SU-DHL-6 (cell line): ENCODE measurements around the gene C8A.

Source experiments
- H2AFZ ChIP-seq: fragments of 200-600 bp; sonication (generic); 2 replicates; pipeline ENCODE4 v1.6.1; 2014; ENCODE audit warnings: low read depth, mild to moderate bottlenecking, moderate library complexity, mixed read lengths, antibody characterized with exemption, low read length; ENCODE audit not compliant: severe bottlenecking
- H3F3A ChIP-seq: fragments of 200-600 bp; shearing (Covaris generic); 2 replicates; pipeline ENCODE4 v1.6.0; 2016; ENCODE audit warnings: antibody characterized with exemption, mild to moderate bottlenecking; ENCODE audit not compliant: insufficient read depth
- H3K27ac ChIP-seq: fragments of 200-600 bp; sonication (generic); 2 replicates; pipeline ENCODE4 v1.5.1; 2016; ENCODE audit warnings: low read depth, mild to moderate bottlenecking, low read length, moderate library complexity, mixed read lengths
- H3K27me3 ChIP-seq: fragments of 200-600 bp; sonication (generic), shearing (Covaris generic); 2 replicates; pipeline ENCODE4 v1.6.0; 2014; ENCODE audit warnings: mild to moderate bottlenecking, low read length
- H3K36me3 ChIP-seq: fragments of 200-600 bp; sonication (generic); 2 replicates; pipeline ENCODE4 v1.6.1; 2014; ENCODE audit warnings: mild to moderate bottlenecking, low read length, mixed read lengths
- H3K4me2 ChIP-seq: fragments of 300-600, 200-600 bp; shearing (Covaris generic), sonication (generic); 2 replicates; pipeline ENCODE4 v1.6.0; 2014; ENCODE audit warnings: low read length, low read depth, mild to moderate bottlenecking; ENCODE audit not compliant: poor library complexity, severe bottlenecking
- H3K4me3 ChIP-seq: fragments of 200-600 bp; sonication (generic); 2 replicates; pipeline ENCODE4 v1.5.1; 2014; ENCODE audit warnings: antibody characterized with exemption, low read length, mild to moderate bottlenecking, mixed read lengths; ENCODE audit not compliant: insufficient read depth, poor library complexity, severe bottlenecking
- H3K79me2 ChIP-seq: fragments of 200-600 bp; sonication (generic); 2 replicates; pipeline ENCODE4 v1.6.1; 2014; ENCODE audit warnings: mild to moderate bottlenecking, low read length, moderate library complexity; ENCODE audit not compliant: insufficient read depth
- H3K9ac ChIP-seq: fragments of 200-600 bp; sonication (generic); 2 replicates; pipeline ENCODE4 v1.7.0; 2014; ENCODE audit warnings: mild to moderate bottlenecking, low read length
- H3K9me2 ChIP-seq: fragments of 200-600 bp; sonication (generic); replicated peaks from 2 replicates; pipeline ENCODE4 v1.6.1; 2014; ENCODE audit warnings: low read length; ENCODE audit not compliant: insufficient read depth
- H3K9me3 ChIP-seq: fragments of 200-600 bp; sonication (generic); 2 replicates; pipeline ENCODE4 v1.6.1; 2014; ENCODE audit warnings: low read length, mixed read lengths; ENCODE audit not compliant: insufficient read depth
- H4K20me1 ChIP-seq: fragments of 200-600 bp; sonication (generic); 2 replicates; pipeline ENCODE4 v1.6.1; 2014; ENCODE audit warnings: low read depth, mild to moderate bottlenecking, antibody characterized with exemption, low read length, moderate library complexity, mixed read lengths
- EZH2phosphoT487 ChIP-seq: fragments of 200-600 bp; sonication (generic), shearing (Covaris generic); conservative IDR thresholded peaks from 2 replicates; pipeline ENCODE4 v1.6.1; 2018; ENCODE audit warnings: mild to moderate bottlenecking, antibody characterized with exemption, low read length, moderate library complexity, mixed read lengths
- TF ChIP-seq, protein P1 (sequence below): fragments of 200-600 bp; sonication (generic); IDR thresholded peaks from one replicate; pipeline ENCODE4 v1.5.1; 2017; ENCODE audit warnings: antibody characterized with exemption, mild to moderate bottlenecking, low read length, moderate library complexity; ENCODE audit not compliant: insufficient read depth, poor library complexity, severe bottlenecking

The C8A gene

GRCh38 chr1:56844545-56845136 is 10.0 kb upstream of the C8A start:
- Histone ChIP-seq H3K27me3 (no peaks in the 10 kb centered on the region), H3K9me2 (no peaks in the 10 kb centered on the region), H3K36me3 (no peaks in the 10 kb centered on the region), H3K9ac (no peak overlapping the region), H4K20me1 (no peaks in the 10 kb centered on the region), H3K9me3 (no peaks in the 10 kb centered on the region), H3F3A (no peaks in the 10 kb centered on the region), H3K79me2 (no peaks in the 10 kb centered on the region), H3K4me2 (no peak overlapping the region), H2AFZ (no peak overlapping the region), H3K4me3 (no peak overlapping the region), H3K27ac (no peak overlapping the region)
- no peak for TF ChIP-seq EZH2phosphoT487
- TF ChIP-seq, protein P1, sequence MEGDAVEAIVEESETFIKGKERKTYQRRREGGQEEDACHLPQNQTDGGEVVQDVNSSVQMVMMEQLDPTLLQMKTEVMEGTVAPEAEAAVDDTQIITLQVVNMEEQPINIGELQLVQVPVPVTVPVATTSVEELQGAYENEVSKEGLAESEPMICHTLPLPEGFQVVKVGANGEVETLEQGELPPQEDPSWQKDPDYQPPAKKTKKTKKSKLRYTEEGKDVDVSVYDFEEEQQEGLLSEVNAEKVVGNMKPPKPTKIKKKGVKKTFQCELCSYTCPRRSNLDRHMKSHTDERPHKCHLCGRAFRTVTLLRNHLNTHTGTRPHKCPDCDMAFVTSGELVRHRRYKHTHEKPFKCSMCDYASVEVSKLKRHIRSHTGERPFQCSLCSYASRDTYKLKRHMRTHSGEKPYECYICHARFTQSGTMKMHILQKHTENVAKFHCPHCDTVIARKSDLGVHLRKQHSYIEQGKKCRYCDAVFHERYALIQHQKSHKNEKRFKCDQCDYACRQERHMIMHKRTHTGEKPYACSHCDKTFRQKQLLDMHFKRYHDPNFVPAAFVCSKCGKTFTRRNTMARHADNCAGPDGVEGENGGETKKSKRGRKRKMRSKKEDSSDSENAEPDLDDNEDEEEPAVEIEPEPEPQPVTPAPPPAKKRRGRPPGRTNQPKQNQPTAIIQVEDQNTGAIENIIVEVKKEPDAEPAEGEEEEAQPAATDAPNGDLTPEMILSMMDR, result no peak

GRCh38 chr1:56845343-56845742 is 9.3 kb upstream of the C8A start:
- no peaks in the 10 kb centered on the region for H3K9me3 ChIP-seq
- H2AFZ ChIP-seq, result no peak overlapping the region
- no peaks in the 10 kb centered on the region for H3K36me3 ChIP-seq
- H3F3A ChIP-seq, result no peaks in the 10 kb centered on the region
- TF ChIP-seq, protein P1, result no peak
- no peak for TF ChIP-seq EZH2phosphoT487
- H3K9me2 ChIP-seq, result no peaks in the 10 kb centered on the region
- H3K27me3 ChIP-seq, result no peaks in the 10 kb centered on the region
- H3K4me2 ChIP-seq, result no peak overlapping the region
- no peaks in the 10 kb centered on the region for H3K79me2 ChIP-seq
- H3K9ac ChIP-seq, result no peak overlapping the region
- H3K27ac ChIP-seq, result no peak overlapping the region
- H3K4me3 ChIP-seq, result no peak overlapping the region
- no peaks in the 10 kb centered on the region for H4K20me1 ChIP-seq

- H3K36me3 ChIP-seq, result no peaks in the 10 kb centered on the region
- peaks cover 5% of the 10 kb centered on the region for H3K9me2 ChIP-seq
- H3K9ac ChIP-seq, result no peak overlapping the region
- no peak overlapping the region for H3K4me3 ChIP-seq
- no peaks in the 10 kb centered on the region for H3K27me3 ChIP-seq
- H3K79me2 ChIP-seq, result no peaks in the 10 kb centered on the region
- H3K9me3 ChIP-seq, result no peaks in the 10 kb centered on the region
- no peak overlapping the region for H3K27ac ChIP-seq
- TF ChIP-seq, protein P1, result no peak
- no peak for TF ChIP-seq EZH2phosphoT487
- no peaks in the 10 kb centered on the region for H4K20me1 ChIP-seq
- H2AFZ ChIP-seq, result no peak overlapping the region
- no peak overlapping the region for H3K4me2 ChIP-seq
- no peaks in the 10 kb centered on the region for H3F3A ChIP-seq
Measured at GRCh38 chr1:56849750-56850149, 4.8 kb upstream of the C8A start.
